H1 (cell line): ENCODE data around the gene RNF111. TPM values are rescaled to one million over a fixed set of nuclear protein-coding genes. Genes with fewer than 3 reads are reported as not detected.

Source experiments
- BCL11A ChIP-seq, 2 experiments: IDR thresholded peaks; one replicate each; pipeline ENCODE4 v1.6.1; 2011; ENCODE audit warnings: low read depth in 2 of 2, low read length in 2 of 2, mild to moderate bottlenecking in 2 of 2
- CHD2 ChIP-seq: IDR thresholded peaks from 2 replicates; pipeline ENCODE4 v1.6.1; 2012; ENCODE audit warnings: low read length, improper control_type of control experiment
- GABPA ChIP-seq: IDR thresholded peaks from 2 replicates; pipeline ENCODE4 v1.6.1; 2011; ENCODE audit warnings: mild to moderate bottlenecking, low read length, moderate library complexity, borderline replicate concordance; ENCODE audit not compliant: insufficient read depth
- JUND ChIP-seq: IDR thresholded peaks from 2 replicates; pipeline ENCODE4 v1.6.1; 2011; ENCODE audit warnings: mild to moderate bottlenecking, improper control_type of control experiment, low read length
- MAFK ChIP-seq: IDR thresholded peaks from 2 replicates; pipeline ENCODE4 v1.6.1; 2012; ENCODE audit warnings: low read depth, mild to moderate bottlenecking, improper control_type of control experiment, low read length
- polyA plus RNA-seq, 7 experiments: library from polyadenylated mRNA; depleted of rRNA in 3 of 7; stranded (reverse) in 5 of 7; unstranded in 2 of 7; fragments of >200 nt in 5 of 7; fragments of 200-250 nt in 2 of 7; gene quantifications; 1 replicate in 5 of 7; 2 replicates in 1 of 7; 4 replicates in 1 of 7; pipeline versions ENCODE4 v1.2.1 to v1.2.3, GENCODE V29; 2011 to 2013; ENCODE audit warnings: missing spikeins in 2 of 7, mixed read lengths in 2 of 7
- total RNA-seq: library from RNA; stranded (reverse); fragmentation: NEBNext Ultra II Directional; extraction: Animal tissue kit (Norgen Biotek cat#: 25700); gene quantifications from 2 replicates; pipeline ENCODE4 v1.2.1, GENCODE V29; 2021
- TF ChIP-seq, protein P1 (sequence below): IDR thresholded peaks from 2 replicates; pipeline ENCODE4 v1.6.1; 2011; ENCODE audit warnings: low read length, improper control_type of control experiment

Gene RNF111
- total and polyA plus RNA-seq, 2 of the 8 experiments (the other 6 are each of a cell fraction or from before 2014, with no cell fraction given): 18.5 to 26.6 TPM

DNA sequence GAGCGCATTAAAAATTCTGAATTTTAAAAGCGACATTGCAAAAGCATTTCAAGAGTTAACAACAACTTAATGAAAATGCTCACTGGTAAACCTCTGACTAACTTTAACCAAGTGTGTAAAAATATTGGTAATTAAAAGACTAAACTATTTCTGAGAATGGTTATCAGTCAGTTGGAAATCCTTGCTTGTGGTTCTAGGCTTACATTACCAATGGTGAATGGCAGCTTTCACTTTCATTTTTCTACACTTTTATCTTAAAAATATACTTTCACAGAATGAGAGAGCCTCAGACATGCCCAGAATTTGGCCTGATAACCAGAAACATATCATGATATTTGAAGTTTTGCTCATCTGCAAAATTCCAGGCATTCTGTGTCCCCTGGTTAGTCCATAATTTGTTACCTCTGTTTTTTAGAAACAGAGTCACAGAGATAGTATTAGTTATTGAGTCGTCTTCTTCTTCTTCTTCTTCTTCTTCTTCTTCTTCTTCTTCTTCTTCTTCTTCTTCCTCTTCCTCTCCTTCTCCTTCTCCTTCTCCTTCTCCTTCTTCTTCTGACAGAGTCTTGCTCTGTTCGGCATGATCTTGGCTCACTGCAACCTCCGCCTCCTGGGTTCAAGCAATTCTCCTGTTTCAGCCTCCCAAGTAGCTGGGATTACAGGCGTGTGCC lies 5.5 kb upstream of the RNF111 start (continued):
- TF ChIP-seq JUND (no peak), GABPA (no peak), MAFK (no peak), CHD2 (no peak), BCL11A (IDR thresholded peaks at IDR 0.05; ENCODE audit: low read depth in 2 of 2, low read length in 2 of 2) (no peak)
- TF ChIP-seq, protein P1, sequence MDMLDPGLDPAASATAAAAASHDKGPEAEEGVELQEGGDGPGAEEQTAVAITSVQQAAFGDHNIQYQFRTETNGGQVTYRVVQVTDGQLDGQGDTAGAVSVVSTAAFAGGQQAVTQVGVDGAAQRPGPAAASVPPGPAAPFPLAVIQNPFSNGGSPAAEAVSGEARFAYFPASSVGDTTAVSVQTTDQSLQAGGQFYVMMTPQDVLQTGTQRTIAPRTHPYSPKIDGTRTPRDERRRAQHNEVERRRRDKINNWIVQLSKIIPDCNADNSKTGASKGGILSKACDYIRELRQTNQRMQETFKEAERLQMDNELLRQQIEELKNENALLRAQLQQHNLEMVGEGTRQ: no peak
- TF ChIP-seq, all 59 proteins: peak for 0
